Activated CD8-positive, alpha-beta memory T cell treated with anti-CD3 and anti-CD28 coated beads, Interleukin-2, amount 50 U/mL, for 48 hours (primary cell): Measurements from ENCODE around the gene OSBPL6.

ENCODE experiments used
- DNase-seq: peaks from one replicate; pipeline ENCODE4 v3.0.0-alpha.2; 2020

Gene OSBPL6

DNA sequence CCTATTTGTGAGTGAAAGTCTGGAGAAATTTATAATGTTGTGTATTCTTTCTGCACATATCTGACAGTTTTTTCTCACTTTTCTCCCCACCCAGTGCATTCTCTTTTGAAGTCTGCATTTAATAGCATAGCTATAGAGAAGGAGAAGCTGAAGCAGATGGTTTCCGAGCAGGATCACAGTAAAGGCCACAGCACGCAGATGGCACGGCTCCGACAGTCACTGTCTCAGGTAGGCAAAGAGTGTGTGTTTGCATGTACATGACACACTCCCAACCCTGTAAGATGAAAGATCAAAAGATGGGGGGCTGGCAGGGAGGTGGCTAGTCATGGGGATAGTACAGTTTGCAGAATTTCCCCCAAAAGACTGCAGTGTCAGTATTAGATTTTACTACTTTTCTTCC is 167.3 kb downstream of the OSBPL6 start:
- no peak for DNase-seq

DNA sequence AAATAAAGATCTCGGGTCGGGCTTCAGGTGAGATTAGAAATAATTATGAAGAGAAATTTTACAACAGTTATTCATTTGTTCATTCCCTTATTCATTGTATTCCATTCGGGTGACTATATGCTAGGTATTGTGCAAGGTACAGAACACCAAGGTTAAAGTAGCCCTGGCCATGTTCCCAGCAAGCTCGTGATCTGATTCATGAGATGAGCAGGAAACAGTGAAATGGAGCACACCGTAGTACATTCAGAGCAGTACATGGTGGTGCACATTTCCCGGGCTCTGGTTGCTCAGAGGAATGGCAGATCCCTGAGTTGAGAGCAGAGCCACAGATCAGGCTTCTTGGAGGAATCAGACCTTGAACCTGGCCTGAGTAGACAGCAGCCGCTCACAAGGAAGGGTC is 168.9 kb downstream of the OSBPL6 start:
- no peak for DNase-seq

DNA sequence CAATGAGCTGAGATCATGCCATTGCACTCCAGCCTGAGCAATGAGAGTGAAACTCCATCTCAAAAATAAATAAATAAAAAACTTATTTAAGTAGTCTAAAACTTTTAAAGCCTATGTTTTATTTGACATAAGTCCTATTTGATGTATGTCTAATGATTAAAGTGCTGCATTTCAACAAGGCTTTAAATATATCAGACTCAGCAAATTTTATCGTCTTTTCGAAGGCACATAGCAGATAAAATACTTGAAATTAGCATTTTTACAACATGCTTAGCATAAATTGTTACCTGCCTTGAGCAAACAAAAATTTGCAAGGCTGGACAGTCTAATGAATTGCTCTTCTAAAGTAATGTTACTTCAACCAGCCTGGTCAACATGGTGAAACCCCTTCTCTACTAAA is 170.8 kb downstream of the OSBPL6 start:
- no peak for DNase-seq

DNA sequence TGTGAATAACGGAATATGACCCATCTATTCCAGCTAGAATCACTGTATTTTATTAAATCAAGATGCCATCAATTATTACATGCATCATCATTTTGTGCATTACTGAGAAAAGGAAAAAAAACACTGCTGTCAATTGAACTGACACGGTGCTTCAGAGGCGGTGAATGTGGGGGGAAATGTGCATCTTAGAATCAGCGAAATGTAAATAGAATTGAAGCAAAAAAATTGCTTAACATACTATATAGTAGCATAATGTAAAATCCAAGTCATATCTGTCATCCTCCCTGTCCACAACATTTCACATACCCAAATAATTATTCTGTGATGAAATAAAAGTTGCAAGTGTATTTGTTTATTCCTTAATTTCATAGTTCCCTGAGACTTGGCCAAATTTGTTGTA is 172.1 kb downstream of the OSBPL6 start:
- DNase-seq = no peak

DNA sequence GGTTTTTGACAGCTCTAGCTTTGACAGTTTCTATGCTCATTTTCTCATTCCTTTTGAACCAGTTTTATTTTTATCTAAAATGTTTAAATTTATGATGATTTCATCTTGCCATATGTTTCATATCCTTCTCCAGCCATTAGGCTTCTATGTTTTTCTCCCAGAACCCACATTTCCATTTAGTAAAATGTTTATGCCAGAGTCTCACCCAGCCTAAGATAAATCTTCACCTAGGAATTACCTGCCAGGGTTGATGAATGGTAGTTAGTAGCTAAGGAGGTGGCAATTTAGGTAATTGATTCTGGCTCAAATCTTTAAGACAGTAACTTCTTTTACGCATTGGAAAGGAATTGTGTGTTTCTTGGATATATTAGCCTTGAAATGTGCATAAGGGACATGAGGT is 173.0 kb downstream of the OSBPL6 start:
- no peak for DNase-seq

DNA sequence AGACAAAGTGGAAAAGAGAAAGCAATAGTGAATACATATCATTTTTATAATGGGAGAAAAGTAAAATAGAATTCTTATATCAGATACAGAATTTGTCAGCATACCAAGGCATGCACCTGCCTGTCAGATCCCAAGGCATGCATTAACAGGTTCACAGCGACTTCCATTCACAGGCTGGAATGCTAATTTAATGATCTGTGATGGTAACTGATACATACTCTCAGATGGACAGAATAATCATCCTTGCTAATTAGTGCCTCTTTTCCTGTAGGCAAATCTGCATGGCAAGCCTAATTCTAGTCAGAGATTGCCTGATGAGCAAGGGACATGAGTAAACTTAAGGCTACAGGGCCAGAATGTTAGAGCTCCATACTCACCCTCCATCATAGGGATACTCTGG is 180.6 kb downstream of the OSBPL6 start:
- DNase-seq = no peak

DNA sequence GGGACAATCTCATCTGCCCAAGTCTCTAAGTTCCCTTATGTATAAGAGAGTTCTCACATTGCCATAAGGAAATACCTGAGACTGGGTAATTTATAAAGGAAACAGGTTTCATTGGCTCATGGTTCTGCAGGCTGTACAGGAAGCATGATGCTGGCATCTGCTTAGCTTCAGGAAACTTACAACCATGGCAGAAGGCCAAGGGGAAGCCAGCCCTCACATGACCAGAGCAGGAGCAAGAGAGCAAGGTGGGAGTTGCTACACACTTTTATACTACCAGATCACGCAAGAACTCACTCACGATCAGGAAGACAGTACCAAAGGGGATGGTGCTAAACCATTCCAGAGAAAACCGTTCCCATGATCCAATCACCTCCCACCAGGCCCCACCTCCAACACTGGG is 182.7 kb downstream of the OSBPL6 start:
- DNase-seq = no peak

DNA sequence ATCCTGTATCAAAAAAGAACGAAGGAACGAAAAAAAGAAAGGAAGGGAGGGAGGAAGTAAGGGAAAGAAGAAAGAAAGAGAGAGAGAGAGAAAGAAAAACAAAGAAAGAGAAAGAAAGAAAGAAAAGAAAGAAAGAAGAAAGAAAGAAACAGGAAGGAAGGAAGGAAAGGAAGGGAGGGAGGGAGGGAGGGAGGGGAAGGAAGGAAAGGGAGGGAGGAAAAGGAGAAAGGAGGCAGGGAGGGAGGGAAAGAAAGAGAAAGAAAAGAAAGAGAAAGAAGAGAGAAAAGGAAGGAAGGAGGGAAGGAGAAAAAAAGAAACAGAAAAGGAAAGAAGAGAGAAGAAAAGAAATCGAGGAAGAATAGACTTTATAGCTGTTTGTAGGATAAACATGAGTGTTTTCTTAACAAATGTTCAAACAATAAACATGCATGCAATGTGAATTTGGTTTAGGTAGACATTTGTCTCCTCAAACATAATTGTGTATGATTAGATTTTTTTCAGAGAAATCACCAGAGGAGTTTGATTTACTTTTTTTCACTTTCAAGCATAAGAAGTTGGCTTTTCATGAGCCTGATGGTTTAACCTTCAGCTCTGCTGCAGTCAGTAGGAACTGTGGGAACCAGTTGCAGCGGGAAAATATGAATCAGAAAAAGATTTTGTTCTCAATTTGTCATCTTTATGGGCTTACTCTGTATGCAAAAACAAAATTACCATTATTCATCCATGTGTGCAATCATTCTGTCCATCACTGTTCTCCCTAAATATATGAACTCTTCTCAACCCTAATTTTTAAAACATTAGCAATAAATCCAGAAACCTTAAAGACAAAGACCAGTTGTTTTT is 185.1 kb downstream of the OSBPL6 start:
- DNase-seq = no peak

DNA sequence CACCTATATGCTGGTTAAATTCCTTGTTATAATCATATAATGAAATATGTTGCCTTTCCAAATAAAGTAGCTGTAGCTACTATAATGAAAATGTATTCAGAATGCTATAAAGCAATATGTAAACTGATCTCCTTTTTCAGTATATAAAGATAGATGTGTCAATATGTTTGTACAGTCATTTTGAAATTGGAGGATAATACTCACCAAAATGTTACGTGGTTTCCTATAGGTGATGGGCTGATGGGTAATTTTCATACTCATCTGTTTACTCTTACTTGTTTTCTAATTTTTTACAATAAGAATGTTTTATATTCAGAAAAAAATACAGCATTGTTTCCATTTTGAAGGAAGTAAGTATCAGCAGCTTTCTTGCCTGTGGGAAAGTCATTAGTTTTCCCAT is 186.5 kb downstream of the OSBPL6 start:
- DNase-seq = no peak

DNA sequence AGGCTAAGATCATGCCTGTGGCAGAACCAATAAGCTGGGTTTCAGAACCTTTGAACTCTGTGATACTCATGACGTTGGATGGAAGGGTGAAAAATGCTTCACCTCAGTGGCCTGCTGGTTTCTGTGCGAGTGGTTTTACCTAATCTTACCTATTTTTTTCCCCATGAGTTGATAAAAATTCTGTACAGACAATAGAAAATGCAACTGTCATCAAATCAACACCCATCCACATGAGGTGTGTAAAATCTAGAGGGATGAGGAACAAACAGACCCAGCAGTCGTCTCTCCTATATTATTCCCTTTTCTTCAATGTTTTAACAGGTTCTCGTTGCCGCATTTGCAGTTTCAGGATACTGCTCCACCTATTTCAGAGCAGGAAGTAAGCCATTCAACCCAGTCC is 189.4 kb downstream of the OSBPL6 start:
- no peak for DNase-seq

DNA sequence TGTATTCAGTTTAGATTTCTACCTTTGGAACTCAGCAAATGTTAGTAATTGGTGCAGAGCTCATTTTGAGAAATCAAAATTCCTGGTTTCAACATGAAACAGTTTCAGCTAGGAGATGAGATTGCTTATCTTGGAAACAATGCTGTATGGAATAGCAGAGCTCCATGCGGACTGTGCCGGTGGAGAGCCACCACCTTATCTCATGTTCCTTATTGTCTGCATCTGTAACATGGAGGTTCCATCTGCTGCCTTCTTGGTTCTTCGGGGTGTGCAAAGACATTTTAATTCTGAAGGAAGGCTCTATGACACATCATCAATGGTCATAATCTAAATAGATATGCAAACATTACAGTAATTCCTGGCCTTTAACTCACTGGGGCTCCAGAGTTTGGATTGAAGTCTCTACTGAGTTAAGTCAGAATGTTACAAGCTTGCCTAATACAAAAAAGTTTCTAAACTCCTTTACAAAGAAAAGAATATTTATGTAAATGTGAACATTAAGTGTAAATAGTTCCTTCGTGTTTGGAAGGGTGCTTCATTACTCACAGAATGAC is 191.4 kb downstream of the OSBPL6 start:
- no peak for DNase-seq

DNA sequence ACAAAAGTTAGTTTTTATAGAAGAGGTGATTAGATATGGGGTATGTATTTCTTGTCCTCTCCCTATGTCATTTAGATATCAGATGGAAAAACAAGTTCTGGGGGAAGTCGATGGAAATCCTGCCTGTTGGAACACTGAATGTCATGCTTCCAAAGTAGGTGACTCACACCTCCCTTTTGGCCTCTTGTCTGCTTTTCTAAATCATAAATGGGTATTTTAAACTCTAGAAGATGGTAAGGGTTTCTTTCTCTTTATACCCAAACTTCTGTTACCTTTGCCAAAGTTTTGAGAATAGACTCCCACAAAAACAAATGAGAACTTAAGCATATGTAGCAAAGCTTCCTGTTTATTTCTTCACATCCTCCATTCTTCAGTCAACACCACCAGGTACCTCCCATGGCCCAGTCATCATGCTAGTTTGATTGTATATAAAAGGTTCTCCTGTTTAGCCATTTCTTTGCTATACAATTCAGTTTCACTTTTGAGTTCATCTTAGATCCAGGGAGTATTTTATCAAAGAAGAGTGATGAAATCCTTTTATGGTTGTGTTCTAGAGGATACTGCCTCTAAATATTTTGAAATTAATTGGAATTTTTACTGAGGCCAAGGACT is 192.8 kb downstream of the OSBPL6 start:
- DNase-seq = no peak

DNA sequence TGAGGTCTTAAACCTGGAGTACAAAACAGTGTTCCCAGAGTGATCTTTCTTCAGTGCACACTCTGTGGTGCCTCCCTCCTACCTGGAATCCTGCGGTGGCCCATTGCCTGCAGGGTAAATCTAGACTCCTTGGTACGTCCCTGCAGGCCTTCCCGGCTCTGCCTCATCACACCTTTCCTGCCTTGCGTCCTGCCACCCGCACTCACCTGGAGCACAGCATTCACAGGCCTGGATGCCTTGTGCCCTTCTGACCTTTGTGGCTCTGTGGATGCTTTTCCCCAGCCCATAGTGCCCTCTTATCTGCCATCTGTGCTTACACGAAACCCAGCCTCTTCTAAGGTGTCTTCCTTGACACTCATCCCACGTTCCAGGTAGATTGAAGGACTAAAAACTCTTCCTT is 194.0 kb downstream of the OSBPL6 start:
- DNase-seq = no peak

DNA sequence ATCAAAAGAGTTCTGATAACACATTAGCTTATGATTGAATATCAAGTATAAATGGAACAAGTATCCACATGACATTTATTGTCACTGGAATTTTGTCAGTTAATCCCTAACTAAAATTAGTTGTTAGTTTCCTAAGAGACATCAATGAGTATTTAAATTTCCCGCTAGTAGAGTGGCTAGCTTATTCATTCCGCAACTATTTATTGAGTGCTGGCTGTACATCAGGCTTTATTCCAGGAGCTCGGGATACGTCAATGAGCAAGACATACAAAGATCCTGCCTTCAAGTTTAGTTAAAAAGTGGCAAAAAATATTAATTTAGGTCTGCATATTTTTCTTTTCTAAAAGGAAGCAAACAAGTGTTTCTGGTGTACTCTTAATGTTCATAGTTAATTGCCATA is 197.4 kb downstream of the OSBPL6 start:
- no peak for DNase-seq

DNA sequence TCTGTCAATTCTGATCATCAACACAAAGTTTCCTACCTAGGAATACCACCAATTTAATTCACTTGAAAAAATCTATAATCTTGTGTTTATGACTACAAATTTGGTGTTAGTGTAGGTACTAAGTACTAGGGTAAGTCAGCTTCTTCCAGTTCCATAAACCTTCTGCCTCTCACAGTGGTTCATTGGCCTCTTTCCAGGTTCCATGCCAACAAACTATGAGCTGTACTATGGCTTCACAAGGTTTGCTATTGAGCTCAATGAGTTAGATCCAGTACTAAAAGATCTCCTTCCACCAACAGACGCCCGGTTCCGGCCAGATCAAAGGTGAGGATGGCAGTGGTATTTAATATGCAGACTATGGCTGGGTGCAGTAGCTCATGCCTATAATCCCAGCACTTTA is 197.9 kb downstream of the OSBPL6 start:
- no peak for DNase-seq

DNA sequence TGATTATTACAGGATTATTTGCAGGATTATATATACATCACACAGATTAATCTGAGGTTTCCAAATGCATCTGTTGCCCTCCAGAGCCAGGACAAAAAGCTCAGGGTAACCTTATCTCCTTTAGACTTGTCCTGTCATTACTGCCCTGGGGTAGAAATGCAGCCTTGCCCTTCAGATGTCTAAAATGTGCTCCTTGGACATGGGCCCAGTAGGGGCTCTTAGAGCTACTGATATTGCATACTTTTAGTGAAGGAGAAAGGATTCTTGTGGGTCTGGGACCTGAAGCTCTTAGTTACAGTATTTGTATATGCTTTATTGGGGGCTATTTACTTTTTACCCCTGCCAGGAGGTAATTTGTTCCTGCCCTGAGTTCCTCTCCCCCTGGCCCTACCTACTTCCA is 200.5 kb downstream of the OSBPL6 start:
- DNase-seq = no peak

DNA sequence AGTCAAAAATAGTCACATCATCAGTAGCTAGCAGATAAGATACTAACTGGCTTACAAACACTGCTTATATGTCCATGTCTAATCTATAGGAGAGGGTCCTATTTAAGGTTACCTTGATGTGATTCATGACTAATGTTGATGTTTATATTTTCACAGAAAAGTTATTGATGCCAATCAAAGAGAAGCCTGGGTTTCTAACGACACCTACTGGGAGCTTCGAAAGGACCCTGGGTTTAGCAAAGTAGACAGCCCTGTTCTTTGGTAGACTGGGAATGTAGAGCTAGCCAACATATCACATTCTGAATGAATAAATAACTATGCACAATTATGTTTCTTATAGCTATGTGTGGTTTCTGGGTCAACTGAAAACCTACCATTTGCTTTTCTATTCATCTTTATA is 201.0 kb downstream of the OSBPL6 start:
- DNase-seq = no peak

DNA sequence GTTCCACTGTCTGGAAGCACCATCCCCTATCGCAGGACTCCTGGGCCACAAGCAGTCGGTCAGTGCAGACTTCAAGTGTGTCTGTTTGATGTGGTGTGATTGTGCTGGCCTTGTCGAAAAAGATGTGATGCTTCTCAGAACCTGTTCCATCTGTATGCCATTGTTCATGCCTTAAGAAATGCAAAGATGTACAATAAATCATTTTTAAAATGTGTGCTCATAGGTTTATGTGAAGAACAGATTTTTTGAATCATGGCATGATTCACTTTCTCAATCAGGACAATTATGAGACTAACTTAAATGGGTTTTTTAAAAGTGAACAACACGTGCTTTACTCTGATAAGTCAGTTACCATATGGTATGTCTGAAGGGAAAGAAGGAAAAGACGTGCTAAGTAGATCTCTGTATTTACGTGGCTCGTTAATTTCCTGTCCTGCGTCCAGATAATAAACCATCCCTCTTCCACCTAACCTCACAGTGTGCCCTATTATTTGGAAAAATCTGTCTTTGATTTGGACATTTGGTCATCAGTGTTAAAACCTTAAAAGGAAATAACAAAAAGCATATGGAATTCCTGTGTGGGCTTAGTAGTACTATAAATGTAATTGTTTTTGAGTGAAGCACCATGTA is 201.7 kb downstream of the OSBPL6 start:
- DNase-seq = no peak

DNA sequence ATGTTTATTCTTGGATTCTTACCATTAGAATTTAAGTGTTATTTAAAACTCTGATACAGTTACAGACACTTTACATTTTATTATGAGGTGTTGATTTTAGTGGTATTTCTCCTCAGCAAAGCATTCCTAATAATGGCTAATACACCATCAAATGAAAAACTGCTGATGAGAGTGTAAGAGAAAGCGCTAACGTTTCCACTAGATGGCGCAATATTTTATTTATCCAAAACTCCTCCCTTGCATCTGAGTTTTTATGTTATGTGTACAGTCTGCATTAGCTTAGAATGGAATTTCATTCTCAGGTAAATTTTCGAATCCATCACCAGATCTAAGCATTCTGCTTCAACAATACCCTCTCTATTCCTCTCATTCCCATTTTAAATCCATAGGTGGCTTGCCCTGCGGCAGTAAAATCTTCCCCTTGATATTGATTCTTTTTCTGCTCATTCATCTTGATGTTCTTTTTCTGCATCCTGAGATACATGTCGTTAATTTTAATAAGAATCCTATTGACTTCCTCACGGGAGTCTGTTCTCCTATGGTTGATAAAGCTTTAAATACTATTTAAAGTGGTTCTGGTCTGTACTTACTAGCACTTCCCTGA is 202.8 kb downstream of the OSBPL6 start:
- DNase-seq = no peak

DNA sequence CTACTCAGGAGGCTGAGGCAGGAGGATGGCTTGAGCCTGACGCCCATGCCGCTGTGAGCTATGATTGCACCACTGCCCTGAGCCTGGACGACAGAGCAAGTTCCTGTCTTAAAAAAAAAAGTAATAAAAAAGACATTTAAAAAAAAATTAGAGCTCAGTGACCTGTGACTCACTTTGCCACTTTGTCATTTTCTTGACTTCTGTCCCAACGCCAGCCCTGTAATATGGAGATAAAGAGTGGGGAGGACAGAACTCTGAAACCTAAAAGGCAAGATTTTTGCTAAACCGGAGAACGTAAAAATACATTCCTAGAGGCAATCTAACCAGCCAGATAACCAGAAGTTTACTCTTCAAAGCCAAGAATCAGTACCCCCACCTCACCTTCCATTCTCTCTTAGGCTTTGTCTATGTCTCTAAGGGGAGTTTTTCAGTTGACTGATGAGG is 207.7 kb downstream of the OSBPL6 start:
- DNase-seq = no peak

DNA sequence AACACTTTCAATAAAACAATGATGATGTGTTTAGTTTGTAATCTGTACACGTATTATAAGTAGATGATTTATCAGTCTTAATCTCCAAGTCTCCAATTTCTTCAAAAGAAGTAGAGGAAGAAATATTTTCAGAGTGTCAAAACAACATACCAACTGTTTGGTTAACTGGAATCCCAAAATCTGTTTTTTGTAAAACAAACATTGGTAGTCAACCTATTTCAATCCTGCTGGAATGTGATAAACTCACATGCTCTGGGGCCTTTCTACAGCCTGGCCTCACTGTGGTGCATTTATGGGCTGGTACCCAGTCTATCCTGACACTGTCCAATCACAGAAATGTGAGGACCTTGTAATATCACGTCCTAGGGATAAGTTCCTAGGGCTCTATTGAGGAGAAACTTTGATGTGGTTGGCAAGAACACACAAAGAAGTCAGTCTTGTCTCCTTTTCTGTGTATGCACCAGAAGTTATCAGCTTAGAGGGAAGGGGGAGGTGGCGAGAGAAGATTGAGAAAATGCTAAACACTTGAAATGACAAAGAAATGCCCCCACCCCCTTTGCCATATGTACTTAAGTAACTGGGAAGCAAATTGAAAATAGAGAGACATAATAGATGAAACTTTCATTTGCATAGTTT is 209.5 kb downstream of the OSBPL6 start:
- DNase-seq = no peak

DNA sequence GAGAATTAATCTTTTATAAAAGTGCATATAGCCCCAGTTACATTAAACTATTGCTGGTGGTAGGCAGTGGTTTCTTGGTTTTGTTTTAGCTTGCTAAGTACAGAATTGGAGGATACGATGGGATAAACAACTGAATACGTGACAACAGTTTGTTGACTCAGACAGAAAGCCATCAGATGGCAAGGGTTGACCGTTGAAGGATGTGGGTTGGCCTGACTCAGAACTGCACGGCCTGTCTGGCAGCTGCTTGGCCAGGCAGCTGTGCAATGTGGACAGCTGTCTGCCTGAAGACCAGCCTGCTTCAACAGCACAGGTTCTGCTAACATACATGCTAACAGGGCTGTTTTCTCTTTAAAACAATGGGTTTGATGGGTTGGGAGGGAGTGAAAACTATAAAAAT is 210.1 kb downstream of the OSBPL6 start:
- no peak for DNase-seq

DNA sequence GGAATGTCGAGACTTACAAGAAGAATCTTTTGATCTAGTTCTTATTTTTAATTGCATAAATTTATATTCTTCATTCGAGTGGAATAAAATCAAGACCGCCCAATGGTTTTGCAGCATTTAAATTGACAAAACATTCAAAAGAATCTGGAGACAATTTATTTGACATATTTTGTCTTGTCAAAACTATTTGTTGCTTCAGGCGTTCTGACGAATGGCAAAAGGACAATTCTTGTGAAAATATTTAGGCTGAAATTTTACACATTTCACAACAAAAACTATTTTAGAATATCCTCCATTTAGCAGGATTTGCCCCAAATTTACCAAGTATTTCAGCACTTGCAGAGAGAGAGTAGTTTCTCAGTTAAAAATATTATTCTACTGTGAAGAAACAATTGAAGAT is 214.9 kb downstream of the OSBPL6 start:
- DNase-seq = no peak
